Vagina (tissue), 2 donors: Measurements from ENCODE around the gene APOA4.

Experiments used
- CTCF ChIP-seq, 3 experiments: fragments of 450-650 bp in 2 of 3; fragments of 200-600 bp in 1 of 3; sonication (generic) in 1 of 3; IDR thresholded peaks; one replicate each; pipeline ENCODE4 v1.5.1; 2017 to 2019; ENCODE audit warnings: antibody characterized with exemption in 3 of 3, mild to moderate bottlenecking in 2 of 3, moderate library complexity in 2 of 3
- POLR2A ChIP-seq, 2 donors: fragments of 450-650 bp; IDR thresholded peaks; one replicate each; pipeline ENCODE4 v1.6.1; 2017; ENCODE audit warnings: antibody characterized with exemption in 2 of 2, mild to moderate bottlenecking in 2 of 2, moderate library complexity in 2 of 2

- TF ChIP-seq CTCF (IDR thresholded peaks at IDR 0.05), result no peak
- TF ChIP-seq POLR2A (IDR thresholded peaks at IDR 0.05), result no peak
These were observed 21.6 kb upstream of the APOA4 start for GRCh38 chr11:116844722-116845121.
